Anterior cingulate cortex (tissue), 58 donors: ENCODE measurements around the gene SEZ6L.

Source experiments
- DNase-seq, 58 donors: peaks; one replicate each; lab custom pipeline; 2025; lab: John Stamatoyannopoulos, UW

SEZ6L gene

GRCh38 chr22:26367402-26368245 lies 198.4 kb downstream of the SEZ6L start:
- DNase-seq: peak in 10 of 58 donors; percentile 1 to 38 (median 6)

GRCh38 chr22:26372890-26373289 lies 203.6 kb downstream of the SEZ6L start:
- no peak for DNase-seq

GRCh38 chr22:26374391-26375026 lies 205.2 kb downstream of the SEZ6L start:
- DNase-seq: no peak

GRCh38 chr22:26377170-26377830 lies 208.0 kb downstream of the SEZ6L start:
- peak in 6 of 58 donors; percentile 2 to 57 (median 10) for DNase-seq

DNA sequence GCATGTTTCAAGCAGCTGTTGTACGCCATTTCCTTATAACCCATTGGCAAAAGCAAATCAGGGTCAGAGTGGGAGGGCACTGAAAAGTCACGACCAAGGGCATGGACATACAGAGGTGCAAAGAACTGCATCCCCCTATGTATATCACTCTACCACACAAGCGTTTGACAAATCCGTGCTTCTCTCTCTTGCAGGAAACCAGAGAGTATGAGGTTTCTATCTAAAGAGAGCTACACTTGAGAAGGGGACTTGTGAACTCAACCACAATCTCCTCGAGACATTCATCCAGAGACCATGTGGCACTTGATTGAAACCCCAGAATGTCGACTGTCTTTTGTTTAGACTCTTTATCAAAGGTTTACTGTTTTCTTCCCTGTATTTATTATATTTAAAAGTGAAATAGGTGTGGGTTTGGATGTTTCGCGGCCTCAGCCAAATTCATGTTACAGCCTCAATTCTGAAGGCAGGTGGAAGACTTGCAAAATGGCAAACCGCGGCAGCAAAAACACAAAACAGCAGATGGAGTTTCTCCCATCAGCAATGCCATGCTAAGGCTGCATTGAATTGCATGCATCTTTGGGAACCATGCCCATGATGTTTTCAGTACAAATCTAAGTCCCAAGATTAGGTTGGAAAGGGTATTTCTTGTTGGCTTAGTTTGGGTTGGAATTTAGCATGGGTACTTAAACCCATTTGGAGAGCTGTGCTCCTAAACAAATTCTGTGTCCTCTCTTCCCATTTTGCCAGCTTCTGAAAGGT lies 211.0 kb downstream of the SEZ6L start:
- DNase-seq: no peak

DNA sequence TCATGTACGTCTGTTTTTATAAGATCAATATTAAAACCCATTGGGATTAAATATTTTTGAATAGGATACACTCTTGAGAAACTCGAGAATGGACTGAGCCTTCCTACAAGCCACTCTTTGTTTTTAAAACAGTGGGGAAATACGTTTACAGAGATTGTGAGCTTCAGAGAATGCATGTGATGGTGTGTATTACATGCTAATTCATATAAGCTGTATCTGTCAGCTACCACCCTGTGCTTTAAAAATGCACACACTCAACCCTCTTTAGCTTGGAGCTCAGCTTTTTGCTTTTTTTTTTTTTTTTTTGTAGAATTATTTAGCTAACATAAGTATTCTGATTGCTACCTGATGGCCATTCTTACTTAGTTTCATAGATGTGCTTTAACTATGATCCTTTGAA lies 213.5 kb downstream of the SEZ6L start:
- DNase-seq: no peak

DNA sequence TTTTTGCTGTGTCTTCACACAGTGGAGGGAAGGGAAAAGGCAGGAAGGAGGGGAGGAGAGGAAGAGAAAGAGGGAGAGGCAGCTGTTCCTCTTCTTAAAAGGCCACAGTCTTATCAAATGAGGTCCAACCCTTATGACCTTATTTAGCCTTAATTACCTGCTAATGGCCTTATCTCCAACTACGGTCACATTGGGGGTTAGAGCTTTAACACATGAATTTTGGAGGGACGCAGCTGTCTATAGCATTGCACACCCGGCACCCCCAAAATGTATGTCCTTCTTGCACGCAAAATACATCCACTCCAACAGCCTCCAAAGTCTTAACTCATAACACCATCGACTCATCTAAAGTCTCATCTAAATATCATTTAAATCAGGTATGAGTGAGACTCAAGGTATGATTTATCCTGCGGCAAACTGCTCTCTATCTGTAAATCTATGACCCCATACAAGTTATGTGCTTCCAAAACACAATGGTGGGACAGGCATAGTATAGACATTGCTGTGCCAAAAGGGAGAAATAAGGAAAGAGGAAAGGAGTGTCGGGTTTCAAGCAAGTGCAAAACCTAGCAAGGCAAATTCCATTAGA lies 214.8 kb downstream of the SEZ6L start:
- no peak for DNase-seq

DNA sequence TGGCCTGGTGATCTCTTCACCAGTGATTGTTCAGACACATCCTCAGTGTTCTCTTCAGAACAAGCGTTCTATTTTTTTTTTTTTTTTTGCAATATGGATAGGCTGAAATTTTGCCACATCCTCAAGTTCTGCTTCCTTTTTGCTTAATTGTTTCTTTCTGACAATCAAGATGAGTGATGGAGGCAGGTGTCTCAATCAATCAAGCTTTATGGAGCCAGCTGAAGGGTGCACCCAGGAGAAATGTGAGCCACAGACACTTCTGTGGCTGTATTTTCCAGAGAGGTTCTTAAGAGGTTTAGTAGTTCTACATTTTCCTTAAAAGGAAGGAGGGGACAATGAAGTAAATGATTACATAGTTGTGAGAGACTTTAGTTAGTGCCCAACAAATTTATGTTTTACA lies 215.9 kb downstream of the SEZ6L start:
- DNase-seq: no peak

DNA sequence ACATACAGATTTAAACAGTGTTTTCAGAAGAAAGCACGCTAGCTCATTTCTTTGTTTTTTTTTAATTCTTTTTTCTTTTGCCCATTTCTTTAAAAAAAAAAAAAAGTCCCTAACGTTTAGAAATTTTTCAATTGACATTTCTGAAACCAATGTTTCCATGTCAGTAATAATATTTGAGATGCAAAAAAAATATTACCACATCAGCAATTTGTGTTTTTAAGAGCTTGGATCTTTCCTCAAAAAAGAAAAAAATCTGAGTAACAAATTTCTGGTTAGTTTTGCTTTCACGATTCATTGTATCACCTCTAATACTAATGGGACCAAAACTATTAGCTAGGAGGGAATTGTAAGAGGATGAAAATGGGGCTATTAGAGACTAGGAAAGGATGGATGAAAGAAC lies 219.9 kb downstream of the SEZ6L start:
- no peak for DNase-seq

DNA sequence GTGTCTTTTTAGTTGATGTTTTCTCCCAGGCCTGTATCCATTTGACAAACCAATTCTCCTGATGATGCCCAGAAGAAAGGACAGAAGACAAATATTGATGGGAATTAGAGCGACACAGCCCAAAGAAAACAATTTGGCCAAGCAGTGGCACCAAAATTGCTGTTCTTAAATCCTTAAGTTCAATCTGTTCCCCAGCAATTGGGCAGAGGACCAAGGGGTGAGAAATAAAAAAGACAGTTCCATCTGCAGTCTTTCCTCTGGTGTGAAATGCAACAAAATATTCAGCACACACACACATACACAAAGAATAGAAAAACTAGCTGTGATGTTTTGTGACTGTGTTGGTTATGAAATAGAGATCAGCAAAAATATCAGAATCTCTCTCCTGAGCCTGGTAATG lies 221.8 kb downstream of the SEZ6L start:
- DNase-seq: no peak

GRCh38 chr22:26391623-26392022 lies 222.4 kb downstream of the SEZ6L start:
- no peak for DNase-seq

- no peak for DNase-seq
Measured at GRCh38 chr22:26393929-26394328, 224.7 kb downstream of the SEZ6L start.

- DNase-seq: no peak
Measured at GRCh38 chr22:26394777-26395176, 225.5 kb downstream of the SEZ6L start.

DNA sequence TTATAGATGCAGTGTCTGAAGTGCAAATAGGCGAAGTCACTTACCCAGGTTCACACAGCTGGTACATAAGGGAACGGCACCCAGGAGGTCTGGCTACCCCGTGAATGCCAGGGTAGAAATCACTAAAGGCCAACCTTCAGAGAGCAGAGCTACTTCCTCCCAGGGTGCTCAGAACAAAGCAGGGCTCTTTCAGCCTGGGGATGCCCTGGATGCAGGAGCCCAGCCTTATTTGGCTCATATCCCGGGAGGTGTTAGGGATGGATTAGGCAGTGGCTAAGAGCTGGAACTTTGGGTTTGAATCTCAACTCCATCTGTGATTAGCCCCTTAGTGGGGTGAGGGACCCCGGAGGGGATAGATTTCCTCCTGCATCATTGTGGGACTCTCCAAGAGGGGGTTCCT lies 226.7 kb downstream of the SEZ6L start:
- DNase-seq: no peak

DNA sequence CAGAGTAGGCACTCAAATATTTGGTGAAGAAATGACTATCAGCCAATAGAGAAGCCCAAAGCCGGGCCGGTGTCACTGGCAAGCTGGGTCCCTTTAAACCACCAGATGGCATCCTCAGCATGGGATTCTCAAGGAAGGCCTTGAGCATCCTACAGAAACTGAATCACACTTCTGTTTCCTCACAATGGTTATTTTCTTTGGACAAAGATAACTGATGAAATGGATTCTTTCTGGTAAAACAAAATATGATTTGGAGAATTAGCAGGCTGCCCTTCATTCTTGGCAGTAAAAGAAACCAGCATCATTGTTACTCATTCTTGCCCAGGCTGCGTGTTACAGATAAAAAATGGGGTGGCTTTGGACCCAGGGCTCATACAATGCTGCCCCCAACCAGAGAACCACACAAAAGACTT lies 229.5 kb downstream of the SEZ6L start:
- peak in 49 of 58 donors; percentile 5 to 75 (median 32) for DNase-seq

- DNase-seq: no peak
Measured at GRCh38 chr22:26399289-26399688, 230.0 kb downstream of the SEZ6L start.

GRCh38 chr22:26401726-26402125 lies 232.5 kb downstream of the SEZ6L start:
- no peak for DNase-seq

GRCh38 chr22:26404851-26405421 lies 235.7 kb downstream of the SEZ6L start:
- peak in 2 of 58 donors; percentile 4 to 8 for DNase-seq

DNA sequence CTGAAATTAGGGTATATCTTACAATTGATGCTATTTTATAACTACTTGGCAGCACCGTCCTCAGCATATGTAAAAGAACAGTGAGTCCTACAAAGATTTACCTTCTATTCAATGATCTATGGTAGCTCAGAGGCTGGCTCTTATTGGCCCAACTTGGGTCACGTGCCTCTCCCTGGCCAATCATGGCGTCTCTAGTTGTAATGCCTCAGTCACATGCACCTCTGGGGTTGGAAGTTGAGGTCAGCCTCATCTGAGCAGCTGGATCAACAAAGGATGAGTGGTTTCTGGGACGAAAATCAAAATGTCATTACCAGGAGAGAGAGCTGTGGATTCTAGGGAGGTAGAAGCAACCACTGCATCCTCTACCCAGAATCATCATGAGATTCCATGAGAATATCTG lies 236.9 kb downstream of the SEZ6L start:
- DNase-seq: no peak
